Measurements from ENCODE around the gene BTNL3. TPM values are rescaled to one million over a fixed set of nuclear protein-coding genes. Genes with fewer than 3 reads are reported as not detected.

Gene BTNL3
- total RNA-seq, 1 donor from 2014 or later, result 0.36 TPM

- no peak for DNase-seq (ENCODE audit: low spot score)
- Mint-ChIP-seq H3K36me3 (ENCODE audit: low read depth, unreplicated experiment) (peaks cover 4% of the 10 kb centered on the region), H3K4me1 (ENCODE audit: unreplicated experiment) (peaks cover 50% of the 10 kb centered on the region), H3K4me3 (ENCODE audit: unreplicated experiment) (peak within 1 kb of the TSS; percentile 64), H3K9me3 (ENCODE audit: unreplicated experiment) (no peaks in the 10 kb centered on the region), H3K27ac (ENCODE audit: unreplicated experiment) (peak within 1 kb of the TSS; percentile 96), H3K27me3 (ENCODE audit: unreplicated experiment) (peaks cover 15% of the 10 kb centered on the region)
- no peak for TF ChIP-seq CTCF (IDR thresholded peaks at IDR 0.05; ENCODE audit: unreplicated experiment)
Measured at GRCh38 chr5:181039931-181040630, 51.4 kb downstream of the BTNL3 start, which contains the start of gene BTNL9. Gene BTNL9 (plus strand): TSS chr5:181040266. CDS start chr5:181045490, 5,224 bp downstream.

- no peaks in the 10 kb centered on the region for H3K9me3 Mint-ChIP-seq (ENCODE audit: unreplicated experiment)
- peaks cover 4% of the 10 kb centered on the region for H3K36me3 Mint-ChIP-seq (ENCODE audit: low read depth, unreplicated experiment)
- H3K27ac Mint-ChIP-seq (ENCODE audit: unreplicated experiment), result peak overlapping the region; percentile 59
- TF ChIP-seq CTCF (IDR thresholded peaks at IDR 0.05; ENCODE audit: unreplicated experiment), result no peak
- peak overlapping the region; percentile 64 for H3K4me3 Mint-ChIP-seq (ENCODE audit: unreplicated experiment)
- DNase-seq (ENCODE audit: low spot score), result no peak
- peaks cover 15% of the 10 kb centered on the region for H3K27me3 Mint-ChIP-seq (ENCODE audit: unreplicated experiment)
- H3K4me1 Mint-ChIP-seq (ENCODE audit: unreplicated experiment), result peaks cover 50% of the 10 kb centered on the region
Measured at GRCh38 chr5:181040631-181040945, 51.9 kb downstream of the BTNL3 start.

GRCh38 chr5:181041043-181041442, 52.4 kb downstream of the BTNL3 start:
- Mint-ChIP-seq H3K4me1 (ENCODE audit: unreplicated experiment) (peaks cover 50% of the 10 kb centered on the region), H3K36me3 (ENCODE audit: low read depth, unreplicated experiment) (peaks cover 4% of the 10 kb centered on the region), H3K9me3 (ENCODE audit: unreplicated experiment) (no peaks in the 10 kb centered on the region), H3K27ac (ENCODE audit: unreplicated experiment) (peak overlapping the region; percentile 6), H3K4me3 (ENCODE audit: unreplicated experiment) (peak overlapping the region; percentile 22), H3K27me3 (ENCODE audit: unreplicated experiment) (peaks cover 15% of the 10 kb centered on the region)
- no peak for TF ChIP-seq CTCF (IDR thresholded peaks at IDR 0.05; ENCODE audit: unreplicated experiment)
- DNase-seq (ENCODE audit: low spot score), result no peak

GRCh38 chr5:181042036-181042713, 53.5 kb downstream of the BTNL3 start:
- peaks cover 47% of the 10 kb centered on the region for H3K4me1 Mint-ChIP-seq (ENCODE audit: unreplicated experiment)
- peaks cover 4% of the 10 kb centered on the region for H3K36me3 Mint-ChIP-seq (ENCODE audit: low read depth, unreplicated experiment)
- TF ChIP-seq CTCF (IDR thresholded peaks at IDR 0.05; ENCODE audit: unreplicated experiment), result no peak
- DNase-seq (ENCODE audit: low spot score), result no peak
- no peak overlapping the region for H3K4me3 Mint-ChIP-seq (ENCODE audit: unreplicated experiment)
- no peak overlapping the region for H3K27ac Mint-ChIP-seq (ENCODE audit: unreplicated experiment)
- peaks cover 15% of the 10 kb centered on the region for H3K27me3 Mint-ChIP-seq (ENCODE audit: unreplicated experiment)
- no peaks in the 10 kb centered on the region for H3K9me3 Mint-ChIP-seq (ENCODE audit: unreplicated experiment)

GRCh38 chr5:181042722-181043121, 54.1 kb downstream of the BTNL3 start:
- Mint-ChIP-seq H3K4me1 (ENCODE audit: unreplicated experiment) (peaks cover 47% of the 10 kb centered on the region), H3K4me3 (ENCODE audit: unreplicated experiment) (no peak overlapping the region), H3K36me3 (ENCODE audit: low read depth, unreplicated experiment) (peaks cover 4% of the 10 kb centered on the region), H3K27ac (ENCODE audit: unreplicated experiment) (no peak overlapping the region), H3K27me3 (ENCODE audit: unreplicated experiment) (peaks cover 15% of the 10 kb centered on the region), H3K9me3 (ENCODE audit: unreplicated experiment) (no peaks in the 10 kb centered on the region)
- TF ChIP-seq CTCF (IDR thresholded peaks at IDR 0.05; ENCODE audit: unreplicated experiment), result no peak
- no peak for DNase-seq (ENCODE audit: low spot score)
